GM21576 (cell line): Measurements from ENCODE around the gene POM121L2.
A peak's percentile ranks its signal among the peaks of the same experiment; 100 is the strongest.

Experiments used
- ATAC-seq: cut with Tn5 transposase; IDR thresholded peaks from one replicate; pipeline ENCODE4 v1.9.1; 2021; ENCODE audit warnings: mild to moderate bottlenecking, moderate library complexity; ENCODE audit not compliant: unreplicated experiment

POM121L2 gene

DNA sequence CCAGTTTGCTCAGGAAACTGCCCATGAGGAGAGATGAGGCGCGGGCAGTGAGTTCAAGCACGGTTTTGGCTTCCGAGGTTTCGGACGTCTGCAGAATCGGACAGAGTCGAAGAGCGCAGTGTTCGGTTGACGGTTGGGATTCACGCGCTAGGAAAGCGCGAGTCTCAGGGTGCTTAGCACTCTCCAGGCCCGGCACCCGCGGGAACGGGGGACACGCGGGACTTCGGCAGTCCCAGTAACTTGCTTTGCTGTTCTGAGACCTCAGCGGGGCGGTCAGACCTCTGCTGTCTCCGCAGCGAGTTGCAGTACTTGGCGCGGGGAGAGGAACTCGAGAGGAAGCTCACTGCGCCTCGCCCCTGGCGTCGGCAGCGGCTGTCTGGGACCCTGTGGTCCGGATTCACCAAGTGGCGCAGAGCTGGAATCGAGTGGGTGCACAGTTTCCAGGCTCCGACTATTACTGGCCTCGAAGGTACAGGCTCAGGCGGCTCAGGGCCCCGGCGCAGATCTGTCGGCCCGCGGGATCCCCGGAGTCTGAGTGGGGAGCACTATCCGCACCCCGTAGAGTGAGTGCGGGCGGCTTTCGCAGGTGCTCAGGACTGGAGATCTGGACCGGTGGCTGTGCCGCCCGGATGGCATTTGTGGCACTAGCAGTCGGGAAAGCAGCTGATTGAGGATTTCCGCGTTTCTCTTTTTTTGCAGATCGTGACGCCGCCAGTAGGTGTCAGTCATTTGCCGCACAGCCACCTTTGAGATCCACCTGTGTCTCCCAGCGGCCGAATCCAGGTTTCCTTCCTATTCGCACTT is at the start of gene POM121L2:
Gene POM121L2 (minus strand): TSS at position 128 of the 804 bp plus-strand sequence. CDS start 103 bp downstream, at position 25.
- ATAC-seq, result peak; percentile 55

DNA sequence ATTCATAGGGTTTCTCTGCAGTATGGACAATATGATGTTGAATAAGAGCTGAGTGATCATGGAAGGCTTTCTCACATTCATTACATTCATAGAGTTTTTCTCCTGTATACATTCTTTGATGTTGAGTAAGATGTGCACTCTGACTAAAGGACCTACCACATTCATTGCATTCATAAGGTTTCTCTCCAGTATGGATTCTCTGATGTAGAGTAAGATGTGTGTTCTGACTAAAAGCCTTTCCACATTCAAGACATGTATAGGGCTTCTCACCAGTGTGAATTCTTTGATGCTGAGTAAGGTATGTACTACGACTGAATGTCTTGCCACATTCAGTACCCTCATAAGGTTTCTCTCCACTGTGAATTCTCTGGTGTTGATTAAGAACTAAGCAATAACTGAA is 47.2 kb upstream of the POM121L2 start:
- no peak for ATAC-seq

DNA sequence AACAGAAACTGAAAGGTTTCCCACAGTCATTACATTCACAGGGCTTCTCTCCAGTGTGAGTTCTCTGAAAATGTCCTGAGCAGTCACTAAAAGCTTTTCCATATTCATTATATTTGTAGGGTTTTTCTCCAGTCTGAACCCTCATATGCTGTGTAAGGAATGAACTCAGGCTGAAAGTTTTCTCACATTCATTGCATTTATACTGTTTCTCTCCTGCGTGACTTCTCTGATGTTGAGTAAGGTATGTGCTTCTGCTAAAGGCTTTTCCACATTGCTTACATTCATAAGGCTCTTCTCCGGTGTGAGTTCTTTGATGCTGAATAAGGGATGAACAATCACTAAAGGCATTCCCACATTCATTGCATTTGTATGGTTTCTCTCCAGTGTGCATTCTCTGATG is 46.7 kb upstream of the POM121L2 start:
- ATAC-seq, result no peak

DNA sequence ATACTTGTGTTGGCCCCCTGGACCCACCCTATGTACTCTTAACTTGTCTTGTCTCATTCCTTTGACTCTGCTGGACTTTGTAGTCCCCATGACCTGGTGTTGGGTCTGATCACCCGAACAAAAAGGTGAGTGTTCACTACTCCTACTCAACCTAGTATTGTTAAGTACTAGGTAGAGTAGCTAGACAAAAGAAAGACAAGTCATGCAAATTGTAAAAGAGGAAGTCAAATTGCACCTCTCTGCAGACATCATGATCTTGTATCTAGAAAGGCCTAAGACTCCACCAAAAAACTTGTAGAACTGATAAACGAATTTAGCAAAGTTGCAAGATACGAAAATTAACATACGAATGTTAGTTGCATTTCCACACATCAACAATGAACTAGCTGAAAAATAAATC is 40.8 kb upstream of the POM121L2 start:
- no peak for ATAC-seq

DNA sequence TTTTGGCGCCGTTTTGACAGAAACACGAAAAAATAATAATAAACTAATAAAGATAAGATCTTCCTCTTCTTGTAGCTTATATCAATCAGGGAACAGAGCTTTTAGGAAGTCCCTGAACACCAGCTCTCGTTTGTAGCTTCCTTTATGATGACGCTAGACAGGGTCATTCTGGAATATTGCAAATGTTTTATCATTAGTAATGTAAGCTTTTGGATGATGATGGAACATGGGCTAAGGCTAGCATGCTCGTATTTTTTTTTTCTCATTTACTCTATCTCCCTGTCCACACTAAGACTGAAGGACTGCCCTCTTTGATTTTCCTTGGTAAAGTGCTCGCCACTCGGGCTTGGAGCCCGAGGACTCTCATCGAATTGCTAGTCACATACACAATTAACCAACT is 22.1 kb upstream of the POM121L2 start:
- ATAC-seq, result no peak

DNA sequence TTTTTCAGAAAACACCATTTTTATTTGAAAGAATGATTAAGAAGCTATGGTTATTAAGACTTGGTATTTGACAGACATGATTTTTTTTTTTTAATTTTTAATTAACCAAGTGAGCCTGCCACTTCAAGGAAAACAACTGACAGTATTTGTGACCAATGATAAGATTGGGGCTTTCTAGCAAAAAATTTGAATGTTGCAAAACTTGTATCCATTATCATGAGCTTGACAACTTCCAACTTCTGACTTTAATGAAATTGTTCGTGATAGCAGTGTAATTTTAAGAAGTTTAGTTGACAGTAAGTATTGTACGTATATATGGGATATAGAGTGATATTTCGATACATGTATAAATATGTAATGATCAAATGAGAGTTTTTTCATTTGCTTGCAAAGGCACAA is 21.6 kb upstream of the POM121L2 start:
- no peak for ATAC-seq

DNA sequence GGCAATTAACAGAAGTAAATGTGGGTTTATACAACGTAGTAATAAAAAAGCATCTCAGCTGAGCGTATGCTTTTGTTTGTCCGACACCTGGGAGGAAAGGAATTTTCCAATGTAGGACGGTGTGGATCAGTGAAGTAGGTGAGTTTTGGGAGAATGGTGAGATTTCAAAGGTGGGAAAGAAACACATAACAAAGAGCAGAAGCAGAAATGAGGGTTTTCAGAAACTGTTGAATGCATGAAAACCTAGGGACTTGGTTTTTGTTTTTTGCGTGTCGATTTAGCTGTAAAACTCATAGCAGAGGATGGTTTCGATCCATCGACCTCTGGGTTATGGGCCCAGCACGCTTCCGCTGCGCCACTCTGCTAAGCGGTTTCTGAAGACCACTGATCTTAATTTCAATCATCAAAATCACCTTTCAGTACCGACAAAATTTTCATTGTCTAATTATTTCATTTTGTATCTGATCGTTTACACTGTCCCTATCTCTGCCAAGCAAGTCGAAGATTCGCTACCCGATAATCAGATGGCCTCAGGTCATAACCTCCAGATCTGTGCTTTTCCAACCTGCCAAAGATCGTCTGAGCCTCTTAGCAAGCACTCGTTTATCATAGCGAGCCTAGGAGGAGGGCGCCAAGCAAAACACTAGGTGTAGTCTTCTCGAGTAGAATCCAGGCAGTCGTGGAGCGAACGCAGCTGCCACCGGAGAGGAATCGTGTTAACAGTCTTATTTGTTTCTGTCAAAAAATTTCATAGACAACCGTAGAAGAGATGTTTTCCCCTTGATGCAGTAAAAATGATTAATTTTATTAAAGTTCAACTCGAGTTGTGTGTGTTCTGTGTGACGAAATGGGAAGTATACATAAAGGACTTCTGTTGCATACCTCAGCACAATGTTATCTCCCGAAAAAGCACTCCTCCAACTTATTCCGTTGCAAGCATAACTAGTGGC is 20.9 kb upstream of the POM121L2 start:
- ATAC-seq, result no peak

DNA sequence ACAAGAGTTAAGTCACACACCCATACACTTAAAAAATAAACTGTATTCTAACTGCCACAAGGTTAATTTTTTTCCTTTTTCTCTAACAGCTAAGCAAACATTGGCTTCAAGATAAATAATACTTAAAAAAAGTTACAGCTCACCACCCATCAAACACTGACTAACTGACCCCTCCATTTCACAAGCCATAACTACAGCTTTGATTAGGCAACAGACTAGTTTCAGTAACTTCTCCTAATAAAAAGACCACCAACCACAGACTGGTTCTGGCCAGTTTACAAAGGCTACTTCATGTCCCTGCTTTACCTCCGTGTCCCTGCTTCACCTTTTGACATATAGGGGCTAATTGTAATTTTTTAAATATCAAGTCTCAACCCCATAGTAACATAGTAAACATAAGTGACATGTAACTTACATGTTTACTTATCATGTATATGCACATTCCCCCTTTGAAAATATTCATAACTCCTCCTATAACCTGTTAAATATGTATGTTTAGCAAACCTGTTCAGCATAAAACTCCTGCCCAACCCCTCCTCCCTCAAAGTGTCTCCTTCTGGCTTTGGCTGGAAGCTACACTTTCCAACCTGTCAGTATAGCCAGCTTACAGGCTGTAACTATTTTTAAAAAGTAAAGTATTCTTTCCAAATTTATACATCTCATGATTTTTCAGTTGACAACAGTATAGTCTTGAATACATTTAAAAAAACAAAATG is 15.1 kb upstream of the POM121L2 start:
- ATAC-seq, result no peak

DNA sequence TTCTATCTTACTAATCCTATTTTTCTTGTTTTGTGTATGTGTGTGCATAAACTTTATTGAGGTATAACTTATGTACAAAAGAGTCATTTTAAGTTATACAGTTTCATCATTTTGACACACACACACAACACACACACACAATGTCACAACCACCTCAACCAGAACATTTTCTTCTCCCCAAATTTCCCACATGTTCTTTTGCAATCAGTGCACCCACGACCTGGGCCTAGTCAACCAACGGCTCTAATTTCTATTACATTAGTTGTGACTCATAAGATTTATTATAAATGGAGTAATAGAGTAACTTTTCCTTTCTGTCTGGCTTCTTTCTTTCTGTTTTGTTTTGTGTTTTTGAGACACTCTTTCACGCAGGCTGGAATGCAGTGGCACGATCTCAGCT is 9.8 kb upstream of the POM121L2 start:
- no peak for ATAC-seq

DNA sequence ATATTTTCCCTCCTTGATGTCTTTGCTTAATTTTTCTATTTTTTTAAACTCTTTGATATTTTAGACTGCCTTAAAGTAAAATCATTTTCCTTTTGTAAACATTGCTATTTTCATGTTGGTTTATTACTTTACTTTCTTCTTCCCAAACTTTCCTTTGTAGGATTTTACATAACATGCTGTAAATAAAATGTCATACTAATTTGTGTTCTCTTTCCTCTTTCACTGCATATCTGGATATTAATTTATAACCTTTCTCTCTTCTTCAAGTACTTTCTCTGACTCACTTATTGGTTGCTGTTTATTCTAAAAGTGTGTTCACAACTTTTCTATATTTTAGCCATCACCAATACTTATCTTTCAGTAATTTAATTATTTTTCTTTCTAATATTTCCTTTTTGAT is 9.3 kb upstream of the POM121L2 start:
- ATAC-seq, result no peak

DNA sequence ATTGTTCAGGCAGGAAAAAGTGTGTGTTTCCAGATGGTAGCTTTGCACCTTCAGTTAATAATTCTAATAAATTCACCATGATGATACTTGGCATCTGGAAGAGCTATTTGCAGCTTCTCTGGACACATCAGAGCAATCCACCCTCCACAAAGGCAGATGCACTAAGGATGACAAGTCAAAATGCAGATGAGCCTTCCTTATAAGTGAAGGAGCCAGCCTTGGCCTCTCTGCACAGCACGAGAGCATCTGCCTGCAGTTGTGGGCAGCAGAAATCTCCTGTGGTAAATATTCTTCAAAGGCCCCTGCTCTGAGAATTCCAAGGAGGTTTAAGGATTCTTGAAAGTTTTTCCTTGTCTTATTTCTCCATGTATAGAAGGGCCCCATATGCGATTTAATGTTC is 6.9 kb upstream of the POM121L2 start:
- ATAC-seq, result no peak

DNA sequence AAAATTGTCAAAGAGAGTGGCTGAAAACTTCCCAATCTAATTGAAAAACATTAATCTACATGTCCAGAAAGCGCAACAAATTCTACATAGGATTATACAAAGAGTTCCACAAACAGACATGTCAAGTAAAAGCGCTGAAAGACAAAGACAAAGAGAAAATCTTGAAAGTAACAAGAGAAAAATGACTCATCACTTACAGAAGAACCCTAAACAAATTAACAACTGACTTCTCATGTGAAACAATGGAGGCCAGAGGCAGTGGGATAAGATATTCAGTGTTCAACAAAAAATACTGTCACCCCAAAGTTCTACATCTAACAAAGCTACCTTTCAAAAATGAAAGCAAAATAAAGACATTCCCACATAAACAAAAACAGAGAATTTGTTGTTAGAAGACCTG is 2.0 kb upstream of the POM121L2 start:
- no peak for ATAC-seq

DNA sequence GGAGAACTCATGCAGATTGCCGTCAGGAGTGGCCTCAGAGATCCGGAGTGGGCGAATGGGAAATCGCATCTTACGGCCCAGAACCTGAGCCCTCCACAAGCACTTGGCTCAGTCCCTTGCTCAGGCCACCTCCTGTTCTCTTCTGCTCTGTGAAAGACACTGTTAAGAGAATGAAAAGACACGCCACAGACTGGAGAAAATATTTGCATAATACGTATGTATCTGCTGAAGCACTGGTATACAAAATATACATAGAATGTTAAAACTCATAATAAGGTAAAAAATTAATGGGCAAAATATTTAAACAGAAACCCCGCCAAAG is 838 bp upstream of the POM121L2 start:
- ATAC-seq, result no peak

DNA sequence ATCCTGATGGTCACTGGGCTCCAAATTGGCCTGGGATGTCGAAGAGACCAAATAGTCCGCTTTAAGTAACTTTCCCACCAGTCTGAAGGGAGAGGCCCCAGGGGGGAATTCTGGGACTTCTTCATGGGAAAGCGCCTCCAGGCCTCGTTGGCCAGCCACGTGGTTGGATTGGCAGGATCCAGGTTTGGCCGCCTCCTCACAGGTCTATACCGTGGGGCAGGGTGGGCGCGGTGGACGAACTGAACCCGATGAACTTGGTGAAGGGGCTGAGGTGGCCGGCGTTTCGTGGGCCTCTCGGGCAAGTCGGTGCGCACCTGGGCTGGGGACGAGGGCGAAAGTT is 297 bp downstream of the POM121L2 start:
- ATAC-seq, result no peak

DNA sequence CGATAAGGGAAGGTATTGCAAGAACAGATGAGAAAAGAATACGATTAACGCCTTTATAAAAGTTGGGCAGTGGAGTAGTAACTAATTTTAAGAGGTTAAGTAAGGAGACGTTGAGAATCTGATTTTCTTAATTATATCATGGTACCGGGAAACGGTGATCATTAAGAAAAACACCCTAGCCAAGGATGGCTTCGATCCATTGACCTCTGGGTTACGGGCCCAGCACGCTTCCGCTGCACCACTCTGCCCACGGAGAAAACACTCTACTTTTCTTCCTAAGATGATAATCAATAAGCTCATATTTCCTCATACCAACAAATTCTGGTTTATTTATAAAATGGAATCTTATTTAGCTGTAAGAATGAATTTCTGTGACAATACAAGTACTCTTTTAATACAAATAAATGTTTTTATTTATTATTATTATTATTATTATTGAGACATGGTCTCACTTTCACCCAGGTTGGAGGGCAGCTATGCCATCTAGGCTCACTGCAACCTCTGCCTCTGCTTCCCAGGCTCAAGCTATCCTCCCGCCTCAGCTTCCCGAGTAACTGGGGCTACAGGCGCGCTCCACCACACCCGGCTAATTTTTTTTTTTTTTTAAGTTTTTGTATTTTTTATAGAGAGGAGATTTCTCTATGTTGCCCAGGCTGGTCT is 8.3 kb downstream of the POM121L2 start:
- no peak for ATAC-seq

DNA sequence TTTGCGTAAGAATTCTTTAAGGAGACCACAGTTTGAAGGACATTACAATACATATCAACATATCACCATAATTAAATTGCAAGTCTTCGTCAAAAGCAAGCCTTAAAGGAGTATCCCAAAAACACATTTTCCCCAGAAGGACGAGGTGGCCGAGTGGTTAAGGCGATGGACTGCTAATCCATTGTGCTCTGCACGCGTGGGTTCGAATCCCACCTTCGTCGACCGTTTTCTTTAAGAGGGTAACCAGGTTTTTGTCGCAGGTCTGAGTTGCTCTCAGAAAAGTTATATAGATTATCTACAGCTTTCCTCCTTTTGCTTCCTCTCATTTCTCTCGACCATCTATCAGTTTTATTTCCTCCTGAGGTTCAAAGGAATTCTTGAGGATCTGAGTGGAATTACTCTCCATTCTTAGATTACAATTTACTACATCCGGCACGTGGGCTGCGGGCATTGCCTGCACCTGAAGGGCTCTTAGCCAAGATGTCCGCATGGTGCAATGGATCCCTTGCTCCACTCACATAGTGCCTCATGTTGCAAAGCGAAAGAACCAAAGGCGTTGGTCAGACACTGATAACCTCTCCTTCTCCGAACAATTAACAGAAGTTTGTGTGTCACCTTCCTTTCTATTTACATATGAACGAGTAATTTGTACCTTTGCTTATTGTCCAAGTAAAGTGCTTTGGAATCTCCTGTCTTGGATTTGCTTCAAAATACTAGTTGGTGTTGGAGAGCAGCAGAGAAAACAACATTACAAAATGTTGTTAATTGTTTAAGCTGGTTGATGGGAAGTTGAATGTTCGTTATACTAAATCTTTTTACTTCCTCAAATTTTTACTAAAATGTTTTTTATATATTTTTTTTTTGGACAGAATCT is 14.0 kb downstream of the POM121L2 start:
- ATAC-seq, result no peak

DNA sequence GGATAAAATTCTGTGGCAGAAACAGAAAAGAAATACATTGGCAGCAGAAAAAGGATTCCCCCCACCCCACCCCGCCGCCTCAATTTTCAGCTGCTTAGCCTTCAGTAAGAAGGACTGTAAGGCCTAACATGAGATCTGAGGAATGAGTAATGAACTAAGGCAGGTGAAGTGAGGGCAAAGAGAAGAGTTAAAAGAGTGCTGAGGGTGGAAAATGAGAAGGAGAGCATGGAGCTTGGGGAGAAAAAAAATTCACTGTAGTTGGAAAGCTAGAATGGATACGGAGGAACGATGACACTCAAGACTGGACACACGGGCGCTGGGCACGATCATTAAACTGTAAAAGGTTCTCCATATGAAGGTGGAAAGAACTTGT is 14.6 kb downstream of the POM121L2 start:
- ATAC-seq, result no peak

DNA sequence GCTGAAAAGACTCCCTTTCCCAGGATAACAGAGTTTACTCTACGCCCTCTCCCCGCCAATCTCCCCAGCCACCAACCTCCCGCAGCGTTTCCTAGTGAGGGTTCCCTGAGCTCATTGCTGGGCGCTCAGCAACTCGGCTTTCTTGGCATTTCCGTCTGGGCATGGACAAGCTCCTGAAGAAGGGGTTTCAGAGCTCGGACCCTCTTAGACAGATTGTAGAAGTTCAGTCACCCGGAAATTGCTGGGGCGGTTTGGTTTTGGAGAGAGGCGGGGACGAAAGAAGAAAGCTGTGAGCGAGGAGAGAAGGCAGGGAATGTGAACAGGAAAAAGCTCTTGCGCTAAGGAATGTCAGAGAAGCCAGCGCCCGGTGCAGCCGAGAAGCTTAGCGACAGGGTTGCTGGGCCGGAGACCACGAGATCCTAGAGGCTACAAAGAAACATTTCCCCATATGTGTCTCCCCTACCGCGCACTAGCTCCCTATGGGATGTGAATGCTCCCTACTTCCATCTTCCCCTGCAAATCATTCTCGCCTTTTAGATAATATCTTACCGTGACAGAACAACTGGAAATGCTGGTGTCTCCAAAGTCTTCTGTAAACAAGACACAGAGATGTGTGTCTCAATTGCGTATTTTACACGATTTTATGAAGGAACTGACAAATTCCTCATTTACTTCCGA is 15.8 kb downstream of the POM121L2 start:
- no peak for ATAC-seq

DNA sequence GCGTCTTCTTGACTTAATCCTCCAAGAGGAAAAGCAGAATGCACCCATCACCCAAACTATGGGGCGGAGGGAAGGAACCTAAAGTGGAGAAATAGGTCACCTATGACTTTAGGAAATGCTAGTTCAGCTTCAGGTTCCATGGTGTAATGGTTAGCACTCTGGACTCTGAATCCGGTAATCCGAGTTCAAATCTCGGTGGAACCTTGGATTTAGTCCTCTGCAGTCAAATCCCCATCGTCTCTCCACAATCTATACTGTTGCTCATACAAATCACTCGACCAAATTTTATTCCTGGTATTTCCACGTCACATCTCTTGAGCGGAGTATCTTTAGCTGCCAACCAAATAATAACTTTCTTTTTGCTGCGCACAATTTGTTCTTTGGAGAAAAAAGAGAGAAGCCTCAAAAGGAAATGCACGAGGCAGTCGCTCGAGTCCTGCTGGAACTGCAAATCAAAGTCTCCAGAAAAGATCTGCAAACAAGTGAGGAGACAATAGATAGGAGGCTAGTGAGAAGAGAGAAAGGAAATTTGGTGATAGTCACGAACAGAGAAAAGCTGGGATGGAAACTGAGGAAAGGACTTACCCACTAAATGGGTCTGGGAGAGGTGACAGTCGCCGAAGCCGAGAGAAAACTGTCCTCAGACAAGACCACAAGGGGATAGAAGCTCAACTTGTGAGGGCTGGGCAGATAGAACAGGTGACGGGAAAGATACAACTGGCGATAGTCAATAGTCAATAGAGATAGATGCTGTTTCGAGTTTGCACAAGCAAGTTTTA is 16.6 kb downstream of the POM121L2 start:
- ATAC-seq, result no peak
